Thoracic aorta (tissue), 2 donors: ENCODE data around the gene TTC1. TPM values are rescaled to one million over a fixed set of nuclear protein-coding genes. Genes with fewer than 3 reads are reported as not detected.

ENCODE experiments used
- ATAC-seq: fragments of 150-250 bp; one replicate; pipeline ENCODE4 v1.8.0; 2017; ENCODE audit warnings: low read depth; ENCODE audit not compliant: insufficient number of reproducible peaks, low FRiP score
- DNase-seq: peaks from one replicate; pipeline ENCODE4 v3.0.0-alpha.2; 2020; ENCODE audit warnings: low spot score
- H3K27ac ChIP-seq, 2 donors: fragments of 200-600 bp; sonication (generic); 1 replicate in 1 of 2; 2 replicates in 1 of 2; pipeline ENCODE4 v1.5.1; 2016; ENCODE audit warnings: mild to moderate bottlenecking in 2 of 2, moderate library complexity in 2 of 2
- H3K27me3 ChIP-seq: fragments of 200-600 bp; sonication (generic); replicated peaks from 2 replicates; pipeline ENCODE4 v1.6.0; 2016; ENCODE audit warnings: mild to moderate bottlenecking; ENCODE audit not compliant: insufficient read depth
- H3K36me3 ChIP-seq: fragments of 200-600 bp; sonication (generic); one replicate; pipeline ENCODE4 v1.5.1; 2016
- H3K4me1 ChIP-seq, 2 donors: fragments of 200-600 bp; sonication (generic); 1 replicate in 1 of 2; 2 replicates in 1 of 2; pipeline versions ENCODE4 v1.5.1 to v1.6.0; 2016; ENCODE audit warnings: low read depth in 2 of 2, mild to moderate bottlenecking in 1 of 2; ENCODE audit not compliant: control insufficient read depth in 1 of 2
- H3K4me3 ChIP-seq: fragments of 200-600 bp; sonication (generic); 2 replicates; pipeline ENCODE4 v1.5.1; 2016; ENCODE audit warnings: mild to moderate bottlenecking
- H3K9me3 ChIP-seq: fragments of 200-600 bp; sonication (generic); 2 replicates; pipeline ENCODE4 v1.5.1; 2016
- total RNA-seq, 2 donors: library from RNA; depleted of rRNA; stranded (reverse); fragments of >200 nt; gene quantifications; one replicate each; pipeline versions ENCODE4 v1.1.0 to v1.2.3, GENCODE V29; 2016
- TF ChIP-seq, protein P1 (sequence below): fragments of 200-600 bp; sonication (generic); IDR thresholded peaks from one replicate; pipeline ENCODE4 v1.5.1; 2019; ENCODE audit warnings: antibody characterized with exemption

Gene TTC1
- total RNA-seq, 2 donors from 2014 or later, result 20.7 to 21.8 TPM

DNA sequence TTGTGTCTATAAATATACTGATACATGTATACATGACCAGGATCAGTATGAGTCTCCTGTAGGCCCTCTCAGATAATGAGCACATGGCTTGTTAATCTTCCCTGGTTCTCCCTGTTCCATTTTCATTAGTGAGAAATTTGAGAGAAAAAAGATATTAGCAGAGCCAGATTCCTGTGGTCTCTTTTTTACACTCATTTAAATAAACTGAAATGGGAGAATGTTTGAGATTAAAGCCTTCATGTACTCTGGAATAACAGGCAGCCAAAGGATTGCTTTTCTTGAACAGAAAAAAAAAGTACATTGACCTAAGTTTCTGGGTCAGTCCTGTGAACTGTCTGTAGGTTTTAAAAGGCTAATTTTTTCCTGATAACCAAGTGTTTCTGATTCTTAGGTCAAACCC, 66.1 kb downstream of the TTC1 start:
- peaks cover under 1% of the 10 kb centered on the region for H3K36me3 ChIP-seq
- H3K4me1 ChIP-seq, result peaks cover 10 to 31% of the 10 kb centered on the region in 2 donors
- no peak overlapping the region for H3K4me3 ChIP-seq
- H3K27ac ChIP-seq, result no peak overlapping the region
- TF ChIP-seq, protein P1, sequence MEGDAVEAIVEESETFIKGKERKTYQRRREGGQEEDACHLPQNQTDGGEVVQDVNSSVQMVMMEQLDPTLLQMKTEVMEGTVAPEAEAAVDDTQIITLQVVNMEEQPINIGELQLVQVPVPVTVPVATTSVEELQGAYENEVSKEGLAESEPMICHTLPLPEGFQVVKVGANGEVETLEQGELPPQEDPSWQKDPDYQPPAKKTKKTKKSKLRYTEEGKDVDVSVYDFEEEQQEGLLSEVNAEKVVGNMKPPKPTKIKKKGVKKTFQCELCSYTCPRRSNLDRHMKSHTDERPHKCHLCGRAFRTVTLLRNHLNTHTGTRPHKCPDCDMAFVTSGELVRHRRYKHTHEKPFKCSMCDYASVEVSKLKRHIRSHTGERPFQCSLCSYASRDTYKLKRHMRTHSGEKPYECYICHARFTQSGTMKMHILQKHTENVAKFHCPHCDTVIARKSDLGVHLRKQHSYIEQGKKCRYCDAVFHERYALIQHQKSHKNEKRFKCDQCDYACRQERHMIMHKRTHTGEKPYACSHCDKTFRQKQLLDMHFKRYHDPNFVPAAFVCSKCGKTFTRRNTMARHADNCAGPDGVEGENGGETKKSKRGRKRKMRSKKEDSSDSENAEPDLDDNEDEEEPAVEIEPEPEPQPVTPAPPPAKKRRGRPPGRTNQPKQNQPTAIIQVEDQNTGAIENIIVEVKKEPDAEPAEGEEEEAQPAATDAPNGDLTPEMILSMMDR, result no peak
- DNase-seq (no peak), ATAC-seq (no peak)
- H3K9me3 ChIP-seq, result no peaks in the 10 kb centered on the region
- H3K27me3 ChIP-seq, result no peaks in the 10 kb centered on the region

DNA sequence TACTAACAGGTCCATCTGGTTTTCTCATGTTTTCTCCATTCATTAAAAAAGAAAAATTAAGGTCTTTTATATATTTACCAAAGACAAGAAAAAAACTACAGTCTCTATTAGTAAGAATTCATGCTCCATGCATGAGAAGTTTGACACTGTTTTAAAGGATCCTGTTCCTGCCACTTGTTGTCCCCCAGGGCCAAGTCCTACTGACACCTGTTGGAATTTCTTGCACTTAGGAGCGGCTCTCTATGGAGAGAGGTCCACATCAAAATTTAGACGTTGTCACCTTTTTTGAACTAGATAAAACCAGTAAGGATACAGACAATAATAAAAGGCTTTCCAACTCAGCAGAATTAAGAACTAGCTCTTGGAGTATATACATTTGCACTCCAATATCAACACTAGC, 68.1 kb downstream of the TTC1 start:
- ATAC-seq, result no peak
- Histone ChIP-seq H3K36me3 (no peaks in the 10 kb centered on the region), H3K9me3 (no peaks in the 10 kb centered on the region), H3K27me3 (no peaks in the 10 kb centered on the region), H3K4me3 (no peak overlapping the region), H3K27ac (no peak overlapping the region), H3K4me1 (peaks cover 10 to 43% of the 10 kb centered on the region in 2 donors)
- DNase-seq, result no peak
- TF ChIP-seq, protein P1, result no peak

DNA sequence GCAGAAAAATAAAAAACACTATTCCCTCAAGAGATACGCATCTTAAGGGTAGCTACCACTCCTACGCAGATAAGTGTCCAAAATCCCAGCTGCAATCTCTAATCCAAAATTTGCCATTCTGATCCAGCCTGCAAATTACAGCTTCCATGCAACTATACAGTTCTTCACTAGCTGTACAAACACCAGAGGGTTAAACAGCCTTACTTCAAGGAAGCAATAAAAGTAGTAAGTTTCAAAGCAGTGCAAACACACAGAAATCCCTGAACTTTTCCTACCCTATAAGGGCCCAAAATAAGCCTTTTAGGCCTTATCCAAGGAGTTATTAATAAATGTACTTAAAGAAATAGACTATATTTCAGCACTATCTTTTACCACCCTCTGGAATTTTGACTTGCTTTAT, 70.8 kb downstream of the TTC1 start:
- Histone ChIP-seq H3K27ac (no peak overlapping the region), H3K4me3 (no peak overlapping the region), H3K4me1 (peaks cover 17 to 66% of the 10 kb centered on the region in 2 donors), H3K9me3 (no peaks in the 10 kb centered on the region), H3K27me3 (no peaks in the 10 kb centered on the region), H3K36me3 (no peaks in the 10 kb centered on the region)
- no peak for DNase-seq
- no peak for ATAC-seq
- TF ChIP-seq, protein P1, result no peak

DNA sequence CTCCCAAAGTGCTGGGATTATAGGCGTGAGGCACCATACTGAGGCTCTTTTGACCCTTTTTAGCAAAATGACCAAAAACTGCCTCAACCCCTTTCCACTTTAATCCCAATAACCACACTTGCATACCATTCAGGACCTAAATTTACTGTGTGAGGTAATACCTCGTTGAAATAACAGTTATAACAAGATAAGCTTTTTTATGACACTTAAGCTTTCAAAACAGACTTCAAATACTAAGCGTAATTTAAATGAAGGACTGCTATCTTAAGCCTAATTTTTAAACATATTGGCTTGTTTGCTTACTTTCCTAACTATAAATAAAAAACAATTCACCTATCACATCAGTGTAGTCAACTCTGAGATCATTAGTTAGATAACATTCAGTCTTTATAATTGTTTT, 72.6 kb downstream of the TTC1 start:
- Histone ChIP-seq H3K36me3 (no peaks in the 10 kb centered on the region), H3K27me3 (no peaks in the 10 kb centered on the region), H3K4me3 (no peak overlapping the region), H3K4me1 (peaks cover 17 to 66% of the 10 kb centered on the region in 2 donors), H3K27ac (no peak overlapping the region), H3K9me3 (no peaks in the 10 kb centered on the region)
- ATAC-seq (no peak), DNase-seq (no peak)
- TF ChIP-seq, protein P1, result no peak

DNA sequence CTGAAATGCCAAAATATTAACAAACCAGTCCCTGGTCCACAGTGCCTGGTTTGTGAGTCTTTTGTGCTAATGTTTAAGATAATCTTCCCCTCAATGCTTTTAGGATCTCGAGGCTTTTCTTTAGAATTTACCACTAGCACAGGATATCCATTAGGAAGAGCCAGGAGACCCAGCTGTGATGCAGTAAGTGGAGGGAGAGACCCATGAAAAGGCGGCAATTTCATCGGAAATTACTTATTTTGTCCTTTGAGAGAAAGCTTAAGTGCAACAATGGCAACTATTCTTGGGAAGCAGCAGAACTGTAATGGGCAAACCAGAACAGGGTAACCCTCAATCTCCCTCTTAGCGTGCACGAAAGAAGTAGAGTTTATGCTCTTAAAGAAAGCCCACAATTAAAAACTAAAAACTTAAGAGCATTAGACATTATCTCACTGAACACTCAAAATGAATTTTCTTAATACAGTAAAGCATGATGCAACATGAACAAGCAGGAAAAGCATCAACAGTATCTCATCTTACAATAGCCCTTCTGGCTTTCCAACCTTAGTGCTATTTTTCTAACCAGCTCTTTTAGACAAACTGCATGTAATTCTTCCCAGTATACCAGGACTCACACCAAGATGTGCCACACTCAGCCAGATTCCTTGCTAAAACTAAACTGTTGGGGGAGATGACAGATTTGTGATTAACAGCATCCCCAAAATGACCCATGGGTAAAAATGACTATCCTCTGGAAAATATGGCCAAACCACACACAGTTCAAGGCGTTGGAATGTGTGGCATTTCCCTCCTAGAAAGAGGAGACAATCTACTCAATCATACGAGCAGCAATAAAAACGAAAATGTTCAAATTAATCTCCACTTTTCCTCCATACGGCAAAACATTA, 73.9 kb downstream of the TTC1 start:
- no peak for ATAC-seq
- H3K4me3 ChIP-seq, result peak overlapping the region; percentile 4
- H3K4me1 ChIP-seq, result peaks cover 8 to 58% of the 10 kb centered on the region in 2 donors
- H3K27ac ChIP-seq, result peak overlapping the region; percentile 25 to 52
- no peak for DNase-seq
- H3K27me3 ChIP-seq, result no peaks in the 10 kb centered on the region
- no peaks in the 10 kb centered on the region for H3K9me3 ChIP-seq
- TF ChIP-seq, protein P1, result no peak
- H3K36me3 ChIP-seq, result no peaks in the 10 kb centered on the region
